Mesendoderm (in vitro differentiated cells): ENCODE results near the gene ASPG.

ENCODE experiments used
- DNase-seq: peaks from one replicate; pipeline ENCODE4 v3.0.0; 2013
- H2AK5ac ChIP-seq: 2 replicates; pipeline ENCODE4 v1.6.1; 2013; ENCODE audit warnings: low read length, inconsistent platforms
- H2BK120ac ChIP-seq: 2 replicates; pipeline ENCODE4 v1.6.1; 2013; ENCODE audit warnings: low read depth, mild to moderate bottlenecking, low read length, moderate library complexity, mixed read lengths
- H2BK15ac ChIP-seq: replicated peaks from 2 replicates; pipeline ENCODE4 v1.6.1; 2013; ENCODE audit warnings: low read depth, mild to moderate bottlenecking, moderate library complexity
- H2BK5ac ChIP-seq: 2 replicates; pipeline ENCODE4 v1.6.1; 2013; ENCODE audit warnings: low read length, inconsistent platforms
- H3K18ac ChIP-seq: 2 replicates; pipeline ENCODE4 v1.6.1; 2013; ENCODE audit warnings: mild to moderate bottlenecking, low read length, mixed read lengths
- H3K23ac ChIP-seq: one replicate; pipeline ENCODE4 v1.6.1; 2013; ENCODE audit warnings: low read length
- H3K27ac ChIP-seq: 2 replicates; pipeline ENCODE4 v1.5.1; 2013; ENCODE audit warnings: low read depth, mild to moderate bottlenecking, inconsistent platforms, low read length, moderate library complexity
- H3K27me3 ChIP-seq: 2 replicates; pipeline ENCODE4 v1.6.1; 2013; ENCODE audit warnings: low read length, control low read depth, mild to moderate bottlenecking, inconsistent platforms; ENCODE audit not compliant: insufficient read depth, poor library complexity
- H3K36me3 ChIP-seq: 2 replicates; pipeline ENCODE4 v1.6.1; 2013; ENCODE audit warnings: low read length, inconsistent platforms; ENCODE audit not compliant: control insufficient read depth, insufficient read depth
- H3K4ac ChIP-seq: one replicate; pipeline ENCODE4 v1.6.1; 2013; ENCODE audit warnings: low read depth, mild to moderate bottlenecking, low read length, moderate library complexity
- H3K4me1 ChIP-seq: 2 replicates; pipeline ENCODE4 v1.6.1; 2013; ENCODE audit warnings: low read depth, low read length, inconsistent platforms; ENCODE audit not compliant: control insufficient read depth
- H3K4me2 ChIP-seq: 2 replicates; pipeline ENCODE4 v1.6.1; 2013; ENCODE audit warnings: low read length
- H3K4me3 ChIP-seq: 2 replicates; pipeline ENCODE4 v1.5.1; 2013; ENCODE audit warnings: mild to moderate bottlenecking, low read length
- H3K56ac ChIP-seq: one replicate; pipeline ENCODE4 v1.6.1; 2013; ENCODE audit warnings: low read length
- H3K79me1 ChIP-seq: 2 replicates; pipeline ENCODE4 v1.6.1; 2013; ENCODE audit warnings: low read length, inconsistent platforms
- H3K79me2 ChIP-seq: 2 replicates; pipeline ENCODE4 v1.6.1; 2013; ENCODE audit warnings: mild to moderate bottlenecking, low read length; ENCODE audit not compliant: control insufficient read depth, insufficient read depth
- H3K9ac ChIP-seq: 2 replicates; pipeline ENCODE4 v1.6.1; 2013; ENCODE audit warnings: low read length, inconsistent platforms
- H4K5ac ChIP-seq: one replicate; pipeline ENCODE4 v1.6.1; 2013; ENCODE audit warnings: low read length
- H4K8ac ChIP-seq: one replicate; pipeline ENCODE4 v1.6.1; 2013; ENCODE audit warnings: low read depth, mild to moderate bottlenecking, control low read depth, low read length, moderate library complexity
- WGBS: extraction: QIAGEN DNeasy Blood & Tissue Kit; methylation state at CpG from one replicate; pipeline ENCODE4 v1.1.7; 2013; ENCODE audit warnings: low lambda C conversion rate, missing lambda C conversion rate; ENCODE audit not compliant: insufficient coverage; ENCODE audit errors: extremely low coverage; 5-methylcytosine and 5-hydroxymethylcytosine counted together

Gene ASPG

GRCh38 chr14:104123879-104124278, 38.4 kb downstream of the ASPG start:
- no peak overlapping the region for H2BK15ac ChIP-seq
- H3K23ac ChIP-seq: no peak overlapping the region
- H2BK120ac ChIP-seq: no peak overlapping the region
- no peak overlapping the region for H3K18ac ChIP-seq
- no peak overlapping the region for H3K9ac ChIP-seq
- H3K79me2 ChIP-seq: no peaks in the 10 kb centered on the region
- no peak overlapping the region for H4K8ac ChIP-seq
- H3K27ac ChIP-seq: no peak overlapping the region
- no peaks in the 10 kb centered on the region for H3K4me1 ChIP-seq
- DNase-seq: no peak
- no peaks in the 10 kb centered on the region for H3K36me3 ChIP-seq
- no peak overlapping the region for H2AK5ac ChIP-seq
- no peak overlapping the region for H2BK5ac ChIP-seq
- H4K5ac ChIP-seq: no peak overlapping the region
- H3K4ac ChIP-seq: no peak overlapping the region
- no peak overlapping the region for H3K4me3 ChIP-seq
- H3K4me2 ChIP-seq: no peak overlapping the region
- WGBS: no CpG with 5 or more reads among the region's 1 CpG
- no peaks in the 10 kb centered on the region for H3K79me1 ChIP-seq
- H3K56ac ChIP-seq: no peak overlapping the region
- H3K27me3 ChIP-seq: no peaks in the 10 kb centered on the region

GRCh38 chr14:104125011-104125410, 39.5 kb downstream of the ASPG start:
- no peaks in the 10 kb centered on the region for H3K36me3 ChIP-seq
- H4K5ac ChIP-seq: no peak overlapping the region
- H3K9ac ChIP-seq: no peak overlapping the region
- H2BK5ac ChIP-seq: no peak overlapping the region
- no peak overlapping the region for H3K27ac ChIP-seq
- no peaks in the 10 kb centered on the region for H3K79me1 ChIP-seq
- no peak overlapping the region for H3K18ac ChIP-seq
- no peak overlapping the region for H2BK120ac ChIP-seq
- H3K27me3 ChIP-seq: no peaks in the 10 kb centered on the region
- no peak overlapping the region for H3K56ac ChIP-seq
- no peak overlapping the region for H2AK5ac ChIP-seq
- no peaks in the 10 kb centered on the region for H3K4me1 ChIP-seq
- no peak overlapping the region for H3K4me2 ChIP-seq
- H3K4me3 ChIP-seq: no peak overlapping the region
- H3K4ac ChIP-seq: no peak overlapping the region
- DNase-seq: no peak
- H4K8ac ChIP-seq: no peak overlapping the region
- H2BK15ac ChIP-seq: no peak overlapping the region
- WGBS: no CpG with 5 or more reads among the region's 4 CpGs
- no peak overlapping the region for H3K23ac ChIP-seq
- no peaks in the 10 kb centered on the region for H3K79me2 ChIP-seq

- Histone ChIP-seq H3K18ac (no peak overlapping the region), H3K23ac (no peak overlapping the region), H3K79me2 (no peaks in the 10 kb centered on the region), H4K8ac (no peak overlapping the region), H3K56ac (no peak overlapping the region), H2BK5ac (no peak overlapping the region), H2AK5ac (no peak overlapping the region), H3K36me3 (no peaks in the 10 kb centered on the region), H2BK15ac (no peak overlapping the region), H3K4ac (no peak overlapping the region), H3K4me1 (no peaks in the 10 kb centered on the region), H3K9ac (no peak overlapping the region), H3K4me3 (no peak overlapping the region), H3K4me2 (no peak overlapping the region), H4K5ac (no peak overlapping the region), H3K27me3 (no peaks in the 10 kb centered on the region), H3K79me1 (no peaks in the 10 kb centered on the region), H3K27ac (no peak overlapping the region), H2BK120ac (no peak overlapping the region)
- no peak for DNase-seq
- WGBS: no CpG with 5 or more reads among the region's 2 CpGs
Observed at GRCh38 chr14:104126753-104127152, 41.3 kb downstream of the ASPG start.

GRCh38 chr14:104128981-104129380, 43.5 kb downstream of the ASPG start:
- Histone ChIP-seq H2AK5ac (no peak overlapping the region), H3K27ac (no peak overlapping the region), H4K5ac (no peak overlapping the region), H3K27me3 (no peaks in the 10 kb centered on the region), H3K9ac (no peak overlapping the region), H2BK5ac (no peak overlapping the region), H3K4me2 (no peak overlapping the region), H3K23ac (no peak overlapping the region), H3K4ac (no peak overlapping the region), H4K8ac (no peak overlapping the region), H3K56ac (no peak overlapping the region), H3K18ac (no peak overlapping the region), H2BK15ac (no peak overlapping the region), H3K36me3 (no peaks in the 10 kb centered on the region), H3K79me2 (no peaks in the 10 kb centered on the region), H3K4me1 (no peaks in the 10 kb centered on the region), H3K4me3 (no peak overlapping the region), H3K79me1 (no peaks in the 10 kb centered on the region), H2BK120ac (no peak overlapping the region)
- DNase-seq: no peak
- WGBS: no CpG with 5 or more reads among the region's 1 CpG

GRCh38 chr14:104129556-104129955, 44.1 kb downstream of the ASPG start:
- no peak for DNase-seq
- Histone ChIP-seq H3K4ac (no peak overlapping the region), H3K79me1 (no peaks in the 10 kb centered on the region), H3K4me1 (no peaks in the 10 kb centered on the region), H2BK120ac (no peak overlapping the region), H4K5ac (no peak overlapping the region), H3K27ac (no peak overlapping the region), H3K18ac (no peak overlapping the region), H3K23ac (no peak overlapping the region), H3K56ac (no peak overlapping the region), H3K4me2 (no peak overlapping the region), H4K8ac (no peak overlapping the region), H2BK15ac (no peak overlapping the region), H2BK5ac (no peak overlapping the region), H3K27me3 (no peaks in the 10 kb centered on the region), H3K9ac (no peak overlapping the region), H3K36me3 (no peaks in the 10 kb centered on the region), H2AK5ac (no peak overlapping the region), H3K79me2 (no peaks in the 10 kb centered on the region), H3K4me3 (no peak overlapping the region)
- WGBS: no CpG with 5 or more reads among the region's 1 CpG

- Histone ChIP-seq H3K23ac (no peak overlapping the region), H3K4me1 (peaks cover 3% of the 10 kb centered on the region), H3K56ac (no peak overlapping the region), H2BK15ac (no peak overlapping the region), H3K4ac (no peak overlapping the region), H3K79me1 (no peaks in the 10 kb centered on the region), H3K4me3 (no peak overlapping the region), H2BK120ac (no peak overlapping the region), H3K27me3 (peaks cover 7% of the 10 kb centered on the region), H3K18ac (no peak overlapping the region), H2BK5ac (no peak overlapping the region), H3K4me2 (no peak overlapping the region), H2AK5ac (no peak overlapping the region), H3K9ac (no peak overlapping the region), H3K79me2 (no peaks in the 10 kb centered on the region), H3K27ac (no peak overlapping the region), H4K8ac (no peak overlapping the region), H4K5ac (no peak overlapping the region), H3K36me3 (no peaks in the 10 kb centered on the region)
- WGBS: no CpG with 5 or more reads among the region's 11 CpGs
- peak; percentile 62 for DNase-seq
Observed at GRCh38 chr14:104130974-104131651, 45.6 kb downstream of the ASPG start.
